ENCODE measurements around the gene SPATA16.

- no peak for TF ChIP-seq CTCF (conservative IDR thresholded peaks at IDR 0.05; ENCODE audit: low read depth in 2 of 2)
- no peak for TF ChIP-seq NANOG (IDR thresholded peaks at IDR 0.05; ENCODE audit: borderline replicate concordance)
- no peak for TF ChIP-seq EZH2phosphoT487 (IDR thresholded peaks at IDR 0.05; ENCODE audit: unreplicated experiment)
- TF ChIP-seq EZH2 (IDR thresholded peaks at IDR 0.05; ENCODE audit: low read depth, unreplicated experiment): no peak
- TF ChIP-seq POLR2AphosphoS5 (IDR thresholded peaks at IDR 0.05; ENCODE audit: low read depth): no peak
- TF ChIP-seq REST (IDR thresholded peaks at IDR 0.05; ENCODE audit: unreplicated experiment): no peak
- no peak for TF ChIP-seq STAT1 (IDR thresholded peaks at IDR 0.05; ENCODE audit: unreplicated experiment)
- no peak for TF ChIP-seq CREB1 (CRISPR knock-in tag; IDR thresholded peaks at IDR 0.05; ENCODE audit: low read depth)
- no peak for TF ChIP-seq ZNF114 (CRISPR knock-in tag; IDR thresholded peaks at IDR 0.05)
- no peak for TF ChIP-seq JUNB (IDR thresholded peaks at IDR 0.05; ENCODE audit: unreplicated experiment)
- TF ChIP-seq ETS1 (IDR thresholded peaks at IDR 0.05): no peak
These were observed 91.7 kb downstream of the SPATA16 start for GRCh38 chr3:173049360-173049759.
